NCI-H446 (cell line): ENCODE results near the gene PLAC1.

ENCODE experiments used
- DNase-seq, 2 experiments: peaks; one replicate each; lab custom pipeline; 2025; lab: John Stamatoyannopoulos, UW

PLAC1 gene

GRCh38 chrX:134588806-134589205, 69.5 kb downstream of the PLAC1 start:
- no peak for DNase-seq

- DNase-seq, result no peak
Measured at GRCh38 chrX:134580907-134581306, 77.4 kb downstream of the PLAC1 start.

- DNase-seq, result no peak
Measured at GRCh38 chrX:134573683-134574035, 84.6 kb downstream of the PLAC1 start.

- DNase-seq, result no peak
Measured at GRCh38 chrX:134572816-134573682, 85.2 kb downstream of the PLAC1 start.

GRCh38 chrX:134571796-134572195, 86.5 kb downstream of the PLAC1 start:
- DNase-seq, result no peak

GRCh38 chrX:134570899-134571298, 87.4 kb downstream of the PLAC1 start:
- DNase-seq, result no peak

GRCh38 chrX:134570509-134570846, 87.8 kb downstream of the PLAC1 start:
- DNase-seq, result no peak

- no peak for DNase-seq
Measured at GRCh38 chrX:134569306-134569705, 89.0 kb downstream of the PLAC1 start.

- DNase-seq, result no peak
Measured at GRCh38 chrX:134568285-134569016, 89.8 kb downstream of the PLAC1 start.

GRCh38 chrX:134566506-134566905, 91.8 kb downstream of the PLAC1 start:
- no peak for DNase-seq

- no peak for DNase-seq
Measured at GRCh38 chrX:134562002-134562401, 96.3 kb downstream of the PLAC1 start.

- no peak for DNase-seq
Measured at GRCh38 chrX:134558133-134558532, 100.1 kb downstream of the PLAC1 start.

- DNase-seq, result no peak
Measured at GRCh38 chrX:134554291-134554690, 104.0 kb downstream of the PLAC1 start.

GRCh38 chrX:134552351-134552750, 105.9 kb downstream of the PLAC1 start:
- DNase-seq, result no peak

GRCh38 chrX:134551376-134552048, 106.8 kb downstream of the PLAC1 start:
- DNase-seq, result no peak

GRCh38 chrX:134548257-134549201, 109.7 kb downstream of the PLAC1 start:
- DNase-seq, result peak in 1 of 2 experiments; percentile 13

- DNase-seq, result no peak
Measured at GRCh38 chrX:134547047-134547679, 111.1 kb downstream of the PLAC1 start.

- DNase-seq, result no peak
Measured at GRCh38 chrX:134546187-134546586, 112.1 kb downstream of the PLAC1 start.

- no peak for DNase-seq
Measured at GRCh38 chrX:134545510-134545909, 112.8 kb downstream of the PLAC1 start.

GRCh38 chrX:134544513-134545151, 113.6 kb downstream of the PLAC1 start:
- no peak for DNase-seq

- DNase-seq, result no peak
Measured at GRCh38 chrX:134544135-134544512, 114.1 kb downstream of the PLAC1 start.
